GM12865 (cell line): Measurements from ENCODE around the gene ANKRD29.

Experiments
- DNase-seq: peaks from one replicate; pipeline ENCODE4 v3.0.0; 2010; ENCODE audit warnings: low read depth
- H3K4me3 ChIP-seq: 2 replicates; pipeline ENCODE4 v1.5.1; 2011; ENCODE audit warnings: mild to moderate bottlenecking, low read depth, low read length, control low read depth
- CTCF ChIP-seq: IDR thresholded peaks from 2 replicates; pipeline ENCODE4 v1.5.1; 2011; ENCODE audit warnings: low read length, control low read depth, low read depth, inconsistent platforms; ENCODE audit not compliant: insufficient read depth; ENCODE audit errors: missing control alignments

ANKRD29 gene

GRCh38 chr18:23704806-23705205, 42.1 kb upstream of the ANKRD29 start:
- DNase-seq = no peak
- no peak overlapping the region for H3K4me3 ChIP-seq
- TF ChIP-seq CTCF = no peak

- no peak overlapping the region for H3K4me3 ChIP-seq
- TF ChIP-seq CTCF = no peak
- no peak for DNase-seq
These were observed 41.3 kb upstream of the ANKRD29 start for GRCh38 chr18:23703987-23704384.

GRCh38 chr18:23703057-23703986, 40.6 kb upstream of the ANKRD29 start:
- H3K4me3 ChIP-seq = no peak overlapping the region
- peak; percentile 58 for DNase-seq
- peak; percentile 33 for TF ChIP-seq CTCF

- DNase-seq = no peak
- no peak overlapping the region for H3K4me3 ChIP-seq
- no peak for TF ChIP-seq CTCF
These were observed 39.9 kb upstream of the ANKRD29 start for GRCh38 chr18:23702606-23703005.

- TF ChIP-seq CTCF = no peak
- H3K4me3 ChIP-seq = no peak overlapping the region
- DNase-seq = no peak
These were observed 38.9 kb upstream of the ANKRD29 start for GRCh38 chr18:23701544-23702064.

GRCh38 chr18:23701017-23701416, 38.3 kb upstream of the ANKRD29 start:
- peak; percentile 17 for DNase-seq
- H3K4me3 ChIP-seq = no peak overlapping the region
- no peak for TF ChIP-seq CTCF
